Heart left ventricle (tissue), 16 donors: ENCODE results near the gene GTF2E1. TPM values are rescaled to one million over a fixed set of nuclear protein-coding genes. Genes with fewer than 3 reads are reported as not detected.

Experiments used
- ATAC-seq, 4 donors: fragments of 200-7000 bp; cut with Tn5 transposase; one replicate each; pipeline ENCODE4 v1.9.1; 2020 to 2022; ENCODE audit warnings: moderate library complexity in 4 of 4, mild to moderate bottlenecking in 3 of 4, moderate number of reproducible peaks in 1 of 4
- DNase-seq, 5 donors: peaks; one replicate each; pipeline ENCODE4 v3.0.0-alpha.2; 2020
- H3K27ac ChIP-seq, 12 donors: fragments of 200-600 bp; sonication (generic) in 4 of 12; one replicate each; pipeline versions ENCODE4 v1.5.0 to v1.8.0; 2016 to 2022; ENCODE audit warnings: mild to moderate bottlenecking in 2 of 12
- H3K27me3 ChIP-seq, 9 donors: fragments of 200-600 bp; sonication (generic) in 2 of 9; one replicate each; pipeline versions ENCODE4 v1.5.1 to v1.8.0; 2016 to 2022; ENCODE audit warnings: mild to moderate bottlenecking in 3 of 9
- H3K36me3 ChIP-seq, 9 donors: fragments of 200-600 bp; sonication (generic) in 2 of 9; one replicate each; pipeline versions ENCODE4 v1.5.0 to v1.8.0; 2018 to 2022; ENCODE audit warnings: mild to moderate bottlenecking in 2 of 9
- H3K4me1 ChIP-seq, 12 donors: fragments of 200-600 bp; sonication (generic) in 4 of 12; one replicate each; pipeline versions ENCODE4 v1.5.0 to v1.8.0; 2016 to 2022; ENCODE audit warnings: mild to moderate bottlenecking in 3 of 12
- H3K4me3 ChIP-seq, 12 donors: fragments of 200-600 bp; sonication (generic) in 4 of 12; one replicate each; pipeline versions ENCODE4 v1.5.0 to v1.8.0; 2017 to 2022; ENCODE audit warnings: mild to moderate bottlenecking in 9 of 12, moderate library complexity in 4 of 12
- H3K9me3 ChIP-seq, 12 donors: fragments of 200-600 bp; sonication (generic) in 4 of 12; one replicate each; pipeline versions ENCODE4 v1.5.0 to v1.8.0; 2016 to 2022; ENCODE audit warnings: mild to moderate bottlenecking in 1 of 12
- CTCF ChIP-seq, 12 donors: fragments of 200-600 bp; sonication (generic) in 4 of 12; IDR thresholded peaks; one replicate each; pipeline versions ENCODE4 v1.5.0 to v1.8.0; 2018 to 2022; ENCODE audit warnings: antibody characterized with exemption in 12 of 12, mild to moderate bottlenecking in 5 of 12
- POLR2A ChIP-seq, 2 donors: fragments of 450-650 bp; IDR thresholded peaks; one replicate each; pipeline ENCODE4 v1.6.1; 2017; ENCODE audit warnings: antibody characterized with exemption in 2 of 2, mild to moderate bottlenecking in 2 of 2, moderate library complexity in 2 of 2
- WGBS, 4 donors: extraction: QIAGEN DNeasy Blood & Tissue Kit in 2 of 4; methylation state at CpG; one replicate each; pipeline versions ENCODE4 v1.1.5 to v1.1.7; 2013 to 2018; 5-methylcytosine and 5-hydroxymethylcytosine counted together
- intact Hi-C, 10 donors: fragments of 100-400 bp; cut with DNase I; formaldehyde crosslinking; loops; one replicate each; pipeline versions ENCODE4 v1.11.1 to v1.14.2; 2022
- polyA plus RNA-seq, 2 donors: library from polyadenylated mRNA; stranded (reverse); fragments of 200-250 nt; gene quantifications; one replicate each; pipeline ENCODE4 v1.2.3, GENCODE V29; 2013
- total RNA-seq, 9 donors: library from RNA; depleted of rRNA in 2 of 9; stranded (reverse); fragments of >200 nt in 2 of 9; fragmentation: NEBNext Ultra II Directional in 3 of 9; extraction: Animal tissue kit (Norgen Biotek cat#: 25700) in 3 of 9; gene quantifications; one replicate each; pipeline versions ENCODE4 v1.1.0 to v1.2.4, GENCODE V29; 2016 to 2023
- donor health status: ischemic (EF 13 %, LVEDD 7.1; RV severe dilation, severe dysfunction).
- donor health status: healthy with polysubstance abuse.
- donor health status: DM: no; HTN: yes; CAD: no.
- donor health status: DM: no; HTN: no; CAD: no.
- donor health status: ischemic (EF 25% LVEDD 6.9; RV normal size, moderate dysfunction).
- donor health status: ischemic (EF 25% LVEDD 5.7; RV mildly dilated, moderate dysfunction).
- donor health status: healthy.
- donor health status: DM: yes; HTN: yes; CAD: no.
- donor health status: ischemic (EF 35%, LVEDD 5.7; RV mildly dilated, moderate dysfunction).
- donor health status: nonischemic (EF 11% LVEDD 7.7; RV severe dilation, severe dysfunction).
- donor health status: DM: yes; HTN: yes; CAD: no.
- donor health status: PGD.
- donor health status: ischemic (EF 29% LVEDD 5.4; RV normal size, mild dysfunction).
- donor health status: nonischemic (EF 23%, LVEDD 6.1; RV moderate dilation, normal function).

GTF2E1 gene
- total and polyA plus RNA-seq, 11 donors, result 3.7 to 15.1 (median 10.8) TPM

DNA sequence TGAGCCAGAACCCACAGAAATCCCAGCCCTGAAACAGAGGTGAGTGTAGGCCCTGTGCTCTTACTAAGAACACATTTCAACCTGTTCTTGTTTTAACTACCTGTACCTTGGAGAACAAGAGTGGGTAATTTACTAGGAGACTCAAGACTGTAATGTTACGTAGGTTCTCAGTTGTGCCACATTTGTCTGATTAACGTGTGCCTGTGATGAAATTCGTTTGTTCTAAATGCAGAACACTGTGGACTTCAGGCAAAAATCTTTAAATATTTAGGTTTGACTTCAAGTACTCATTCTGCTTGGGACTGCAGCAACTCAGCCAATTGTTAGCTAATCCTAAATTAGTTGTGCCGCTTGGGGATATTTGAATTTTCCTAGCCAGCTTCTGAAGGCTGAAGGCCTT, 28.3 kb downstream of the GTF2E1 start:
- TF ChIP-seq CTCF (IDR thresholded peaks at IDR 0.05) (no peak), POLR2A (IDR thresholded peaks at IDR 0.05) (no peak)
- no peaks in the 10 kb centered on the region for H3K9me3 ChIP-seq
- H3K27ac ChIP-seq, result no peak overlapping the region
- ATAC-seq (no peak), DNase-seq (no peak)
- intact Hi-C loops, result no loop called here
- 90 to 94% (median 93%) methylated on average over 4 of the region's 4 CpGs for WGBS, 4 donors
- H3K4me3 ChIP-seq, result no peak overlapping the region
- H3K36me3 ChIP-seq, result peaks cover 0 to 36% (median 19%) of the 10 kb centered on the region in 9 donors
- no peaks in the 10 kb centered on the region for H3K27me3 ChIP-seq
- H3K4me1 ChIP-seq, result peaks cover 0 to 19% (median 0%) of the 10 kb centered on the region in 12 donors

DNA sequence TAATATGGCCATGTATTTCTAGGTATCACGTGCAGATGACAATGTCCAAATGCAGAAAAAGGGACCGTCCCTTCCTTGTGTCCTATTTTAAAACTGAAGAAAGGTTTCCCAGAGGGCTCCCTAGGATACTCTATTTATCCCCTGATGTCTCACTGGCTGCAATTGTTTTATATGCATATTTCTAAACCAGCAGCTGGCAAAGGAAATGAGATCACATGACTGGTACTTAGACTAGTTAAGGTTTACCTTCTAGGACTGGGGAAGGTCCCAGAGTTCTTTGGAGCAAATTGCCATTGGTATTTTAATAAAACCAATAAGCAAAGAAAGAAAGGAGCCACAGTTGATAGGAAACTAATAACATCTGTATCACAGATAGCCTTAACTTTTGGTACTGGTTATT, 29.5 kb downstream of the GTF2E1 start:
- WGBS, 4 donors, result 40 to 56% (median 47%) methylated on average over 2 of the region's 2 CpGs

DNA sequence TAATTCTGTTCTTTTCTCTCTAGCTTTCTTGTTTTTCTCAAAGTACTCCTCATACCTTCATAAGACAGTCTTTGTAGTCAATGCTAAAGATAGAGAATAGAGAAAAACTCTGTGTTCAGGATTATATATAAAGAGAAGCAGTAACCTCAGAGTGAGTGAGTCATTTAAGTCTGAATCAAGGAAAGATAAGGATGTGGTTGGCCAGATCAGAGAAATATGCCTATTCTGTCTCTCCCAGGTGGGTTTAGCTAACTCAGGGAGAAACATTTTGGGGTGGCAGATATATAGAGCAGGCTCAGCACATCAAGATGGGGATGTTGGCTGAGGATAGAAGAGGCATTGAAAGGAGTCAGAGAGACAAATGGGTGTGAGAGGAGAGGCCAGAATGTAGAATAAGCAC, 31.4 kb downstream of the GTF2E1 start:
- Histone ChIP-seq H3K36me3 (peaks cover 0 to 56% (median 37%) of the 10 kb centered on the region in 9 donors), H3K4me1 (no peaks in the 10 kb centered on the region), H3K27me3 (no peaks in the 10 kb centered on the region), H3K27ac (no peak overlapping the region), H3K9me3 (no peaks in the 10 kb centered on the region), H3K4me3 (no peak overlapping the region)
- DNase-seq (no peak), ATAC-seq (no peak)
- intact Hi-C loops, result no loop called here
- TF ChIP-seq POLR2A (IDR thresholded peaks at IDR 0.05) (no peak), CTCF (IDR thresholded peaks at IDR 0.05) (no peak)

More for the DNA sequence above, 29.5 kb downstream of the GTF2E1 start:
- H3K27me3 ChIP-seq, result no peaks in the 10 kb centered on the region
- no peak overlapping the region for H3K27ac ChIP-seq
- intact Hi-C loops, result no loop called here
- TF ChIP-seq CTCF (IDR thresholded peaks at IDR 0.05), result no peak
- TF ChIP-seq POLR2A (IDR thresholded peaks at IDR 0.05), result no peak
- ATAC-seq (no peak), DNase-seq (no peak)
- H3K9me3 ChIP-seq, result no peaks in the 10 kb centered on the region
- peaks cover 0 to 11% (median 0%) of the 10 kb centered on the region in 12 donors for H3K4me1 ChIP-seq
- H3K4me3 ChIP-seq, result no peak overlapping the region
- peaks cover 0 to 48% (median 31%) of the 10 kb centered on the region in 9 donors for H3K36me3 ChIP-seq

DNA sequence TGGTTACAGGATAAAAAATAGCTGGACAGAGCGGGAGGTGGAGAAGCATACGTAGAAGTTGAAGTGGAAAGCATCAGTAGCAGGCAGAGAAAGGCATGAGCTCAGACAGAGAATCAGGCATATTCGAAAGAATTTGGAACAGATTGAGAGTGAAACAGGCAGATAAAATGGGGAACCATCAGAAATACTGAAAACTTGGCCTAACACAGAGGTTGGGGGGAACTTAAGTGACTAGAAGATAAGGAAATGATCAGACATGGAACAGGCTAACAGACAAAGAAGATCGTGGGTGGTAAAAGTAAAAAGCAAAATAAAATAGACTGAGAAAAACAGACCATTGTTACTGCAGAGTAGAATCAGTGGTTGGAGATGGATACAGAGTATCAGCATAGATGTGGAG, 32.9 kb downstream of the GTF2E1 start:
- peaks cover 0 to 67% (median 37%) of the 10 kb centered on the region in 9 donors for H3K36me3 ChIP-seq
- H3K4me3 ChIP-seq, result no peak overlapping the region
- ATAC-seq, result no peak
- no peaks in the 10 kb centered on the region for H3K4me1 ChIP-seq
- H3K27ac ChIP-seq, result no peak overlapping the region
- 90 to 94% (median 94%) methylated on average over 4 of the region's 4 CpGs for WGBS, 4 donors
- intact Hi-C loops, result no loop called here
- no peak for DNase-seq
- no peaks in the 10 kb centered on the region for H3K9me3 ChIP-seq
- H3K27me3 ChIP-seq, result no peaks in the 10 kb centered on the region
- TF ChIP-seq POLR2A (IDR thresholded peaks at IDR 0.05), result no peak
- TF ChIP-seq CTCF (IDR thresholded peaks at IDR 0.05), result no peak
